Dendritic cell treated with granulocyte-macrophage colony-stimulating factor and Interleukin-4, amounts not matched to agents 40 ng/mL and 50 ng/mL, for 4 days (primary cell): Measurements from ENCODE around the gene GJA3.

Experiments used
- H3K27ac Mint-ChIP-seq: one replicate; pipeline ENCODE4 v1.8.0; 2022; ENCODE audit warnings: mild to moderate bottlenecking, mixed read lengths
- H3K27me3 Mint-ChIP-seq: one replicate; pipeline ENCODE4 v1.8.0; 2022; ENCODE audit warnings: mild to moderate bottlenecking, mixed read lengths
- H3K36me3 Mint-ChIP-seq: one replicate; pipeline ENCODE4 v1.8.0; 2022; ENCODE audit warnings: low read depth, mixed read lengths
- H3K4me1 Mint-ChIP-seq: one replicate; pipeline ENCODE4 v1.8.0; 2022; ENCODE audit warnings: low read depth, mixed read lengths
- H3K4me3 Mint-ChIP-seq: one replicate; pipeline ENCODE4 v1.8.0; 2022; ENCODE audit warnings: mild to moderate bottlenecking, moderate library complexity, mixed read lengths
- H3K9me3 Mint-ChIP-seq: one replicate; pipeline ENCODE4 v1.8.0; 2022; ENCODE audit warnings: mixed read lengths
- intact Hi-C: fragments of 100-400 bp; cut with micrococcal nuclease; formaldehyde crosslinking; loops from one replicate; pipeline ENCODE4 v1.15.0; 2022

GJA3 gene

DNA sequence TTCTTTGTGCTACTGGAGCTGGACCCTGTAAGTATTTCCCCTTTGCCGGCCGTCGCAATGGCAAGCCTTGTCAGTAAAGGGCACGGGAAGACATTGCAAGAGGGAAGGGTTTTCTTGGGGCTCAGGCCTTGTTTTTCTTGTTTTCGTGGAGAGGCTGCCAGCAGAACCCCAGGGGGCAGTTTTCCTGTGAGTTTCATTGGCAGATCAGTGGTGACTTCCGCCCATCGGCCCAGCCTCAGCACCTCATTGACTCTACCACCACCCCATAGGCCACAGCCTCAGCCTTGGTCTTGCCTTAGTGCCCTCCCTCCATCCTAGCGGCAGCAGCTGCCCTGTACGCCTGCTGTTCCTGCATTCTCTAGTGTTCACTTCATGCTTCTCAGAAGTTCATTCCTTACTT lies 61.5 kb downstream of the GJA3 start:
- Mint-ChIP-seq H3K9me3 (no peaks in the 10 kb centered on the region), H3K27me3 (peaks cover 34% of the 10 kb centered on the region)

DNA sequence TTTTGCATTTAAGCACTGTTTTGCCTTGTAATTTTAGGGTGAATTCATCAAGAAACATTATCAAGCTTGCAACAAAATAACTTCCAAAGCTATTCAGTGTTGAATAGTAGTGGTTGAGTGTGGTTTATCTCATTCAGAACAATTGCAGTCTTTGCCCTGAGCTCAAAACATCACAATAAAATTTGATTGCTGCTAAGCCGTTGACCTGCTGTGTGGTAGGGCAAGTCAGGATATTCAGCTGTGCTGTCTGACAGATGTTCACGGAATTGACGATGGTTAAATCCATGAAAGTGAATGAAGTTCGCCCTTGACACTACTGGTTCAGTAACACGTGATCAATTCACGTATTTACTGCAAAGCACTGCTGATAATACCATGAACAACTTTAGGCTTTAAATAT lies 66.9 kb downstream of the GJA3 start:
- Mint-ChIP-seq H3K27me3 (peaks cover 18% of the 10 kb centered on the region), H3K4me1 (peaks cover 6% of the 10 kb centered on the region), H3K4me3 (no peak overlapping the region), H3K36me3 (no peaks in the 10 kb centered on the region), H3K27ac (no peak overlapping the region), H3K9me3 (no peaks in the 10 kb centered on the region)
- intact Hi-C loops: loop anchor here (5.0 kb wide), 1 partner anchor 33 kb away; no protein-coding TSS in a partner anchor

More for the DNA sequence above, 61.5 kb downstream of the GJA3 start:
- intact Hi-C loops: no loop called here
- Mint-ChIP-seq H3K27ac (no peak overlapping the region), H3K4me1 (peaks cover 13% of the 10 kb centered on the region), H3K4me3 (no peak overlapping the region), H3K36me3 (no peaks in the 10 kb centered on the region)

DNA sequence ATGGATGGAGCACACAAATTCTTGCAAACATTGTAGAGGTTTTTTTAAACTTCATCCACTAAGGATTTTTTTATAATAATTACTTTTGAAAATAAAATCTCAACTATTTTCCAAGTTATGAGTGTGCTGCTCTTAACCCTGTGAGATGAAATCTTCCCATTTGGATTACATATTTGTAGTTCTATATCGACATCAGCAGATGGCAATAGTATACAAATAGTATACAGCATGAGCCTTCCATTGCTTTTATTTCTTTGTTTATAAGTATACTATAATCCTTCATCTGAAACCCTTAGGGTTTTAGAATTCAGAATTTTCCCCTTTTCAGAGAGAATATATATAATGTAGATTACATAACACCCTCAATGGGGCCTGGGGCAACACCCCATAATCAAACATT lies 70.5 kb downstream of the GJA3 start:
- intact Hi-C loops: loop anchor here (5.0 kb wide), 1 partner anchor 37 kb away; no protein-coding TSS in a partner anchor
- H3K9me3 Mint-ChIP-seq: no peaks in the 10 kb centered on the region
- no peaks in the 10 kb centered on the region for H3K4me1 Mint-ChIP-seq
- H3K27me3 Mint-ChIP-seq: peaks cover 2% of the 10 kb centered on the region
- peaks cover 18% of the 10 kb centered on the region for H3K36me3 Mint-ChIP-seq
- H3K27ac Mint-ChIP-seq: no peak overlapping the region
- no peak overlapping the region for H3K4me3 Mint-ChIP-seq
